Endothelial cell of umbilical vein (primary cell): ENCODE results near the gene MINDY4. TPM values are rescaled to one million over a fixed set of nuclear protein-coding genes. Genes with fewer than 3 reads are reported as not detected.

Experiments used
- BruUV-seq: library from RNA; stranded (reverse); fragments of 400-500 nt; replicated peaks from 2 replicates; lab custom pipeline; 2021; lab: Mats Ljungman, UMichigan
- CTCF ChIA-PET: fragments of 300-600, 350-600 bp; sonication (Branson Sonifier 250); formaldehyde crosslinking; loops from one replicate; lab custom pipeline; 2021; ENCODE audit warnings: antibody characterized with exemption, inconsistent platforms; lab: Charles Lee
- POLR2A ChIA-PET: fragments of 300-600, 350-600 bp; sonication (Branson Sonifier 250); formaldehyde crosslinking; loops from one replicate; lab custom pipeline; 2021; ENCODE audit warnings: antibody characterized with exemption, inconsistent platforms; lab: Charles Lee
- DNase-seq: peaks from one replicate; pipeline ENCODE4 v3.0.0-alpha.2; 2011; ENCODE audit warnings: low read depth, low spot score
- FAIRE-seq: peaks from 2 replicates; lab custom pipeline; 2011; peaks lifted over from hg19 to GRCh38; lab: Jason Lieb, UNC
- H2AFZ ChIP-seq: 2 replicates; pipeline ENCODE4 v1.6.0; 2012; ENCODE audit warnings: low read depth, low read length, control low read depth, inconsistent platforms
- H3K27ac ChIP-seq: 2 replicates; pipeline ENCODE4 v1.5.1; 2011; ENCODE audit warnings: low read depth, mild to moderate bottlenecking, control low read depth, low read length, moderate library complexity; ENCODE audit not compliant: insufficient read depth
- H3K27me3 ChIP-seq, 2 experiments: 2 replicates each; pipeline versions ENCODE4 v1.6.0 to v1.6.1; 2011; ENCODE audit warnings: low read length in 2 of 2, mixed read lengths in 1 of 2; ENCODE audit not compliant: control insufficient read depth in 2 of 2, insufficient read depth in 2 of 2
- H3K36me3 ChIP-seq, 2 experiments: 2 replicates in 1 of 2; 3 replicates in 1 of 2; pipeline ENCODE4 v1.5.1; 2011; ENCODE audit warnings: low read length in 2 of 2, mild to moderate bottlenecking in 1 of 2, moderate library complexity in 1 of 2; ENCODE audit not compliant: control insufficient read depth in 2 of 2, insufficient read depth in 2 of 2; ENCODE audit errors: extremely low read depth in 1 of 2
- H3K4me1 ChIP-seq: 3 replicates; pipeline ENCODE4 v1.5.1; 2011; ENCODE audit warnings: mild to moderate bottlenecking, low read length; ENCODE audit not compliant: control insufficient read depth, insufficient read depth; ENCODE audit errors: extremely low read depth
- H3K4me2 ChIP-seq: 2 replicates; pipeline ENCODE4 v1.6.1; 2011; ENCODE audit warnings: low read length, control low read depth, mixed read lengths; ENCODE audit not compliant: insufficient read depth
- H3K4me3 ChIP-seq, 3 experiments: fragments of 200-600 bp in 1 of 3; sonication (generic), shearing (Covaris generic) in 1 of 3; replicated peaks in 1 of 3; 2 replicates each; pipeline ENCODE4 v1.5.1; 2011 to 2016; ENCODE audit warnings: control low read depth in 3 of 3, low read length in 3 of 3, mild to moderate bottlenecking in 2 of 3, inconsistent platforms in 1 of 3, low read depth in 1 of 3, moderate library complexity in 1 of 3; ENCODE audit not compliant: insufficient read depth in 1 of 3
- H3K79me2 ChIP-seq: 2 replicates; pipeline ENCODE4 v1.6.0; 2012; ENCODE audit warnings: low read length, inconsistent platforms; ENCODE audit not compliant: control insufficient read depth, insufficient read depth
- H3K9ac ChIP-seq: replicated peaks from 2 replicates; pipeline ENCODE3; 2011; ENCODE audit warnings: low read length, control low read depth; ENCODE audit not compliant: insufficient read depth; ENCODE audit errors: extremely low read depth
- H3K9me1 ChIP-seq: replicated peaks from 3 replicates; pipeline ENCODE4 v1.6.0; 2011; ENCODE audit warnings: mild to moderate bottlenecking, low read length; ENCODE audit not compliant: control insufficient read depth, insufficient read depth; ENCODE audit errors: extremely low read depth
- H3K9me3 ChIP-seq: replicated peaks from 2 replicates; pipeline ENCODE4 v1.5.1; 2012; ENCODE audit warnings: low read length, inconsistent platforms; ENCODE audit not compliant: control insufficient read depth, insufficient read depth
- H4K20me1 ChIP-seq: replicated peaks from 2 replicates; pipeline ENCODE3; 2011; ENCODE audit warnings: mild to moderate bottlenecking, low read length; ENCODE audit not compliant: control insufficient read depth, insufficient read depth; ENCODE audit errors: extremely low read depth
- EZH2 ChIP-seq: IDR thresholded peaks from 2 replicates; pipeline ENCODE4 v1.6.1; 2012; ENCODE audit warnings: borderline replicate concordance, low read depth, mild to moderate bottlenecking, moderate library complexity, low read length, inconsistent platforms; ENCODE audit not compliant: severe bottlenecking
- FOS ChIP-seq: IDR thresholded peaks from 2 replicates; pipeline ENCODE4 v1.6.1; 2011; ENCODE audit warnings: mild to moderate bottlenecking, low read length, moderate library complexity, borderline replicate concordance; ENCODE audit not compliant: insufficient read depth
- GATA2 ChIP-seq: IDR thresholded peaks from 2 replicates; pipeline ENCODE4 v1.7.0; 2011; ENCODE audit warnings: low read depth, mild to moderate bottlenecking, moderate library complexity, mixed read lengths, low read length; ENCODE audit not compliant: insufficient read length, insufficient read depth
- JUN ChIP-seq: IDR thresholded peaks from 2 replicates; pipeline ENCODE4 v1.6.1; 2011; ENCODE audit warnings: borderline replicate concordance, low read depth; ENCODE audit not compliant: insufficient read length, insufficient read depth
- MAX ChIP-seq: IDR thresholded peaks from 2 replicates; pipeline ENCODE4 v1.6.1; 2011; ENCODE audit not compliant: insufficient read depth, insufficient read length
- MYC ChIP-seq: IDR thresholded peaks from one replicate; pipeline ENCODE4 v1.6.1; 2011; ENCODE audit warnings: mild to moderate bottlenecking, low read depth, low read length
- POLR2A ChIP-seq: IDR thresholded peaks from 2 replicates; pipeline ENCODE4 v1.6.1; 2012; ENCODE audit warnings: low read depth, mild to moderate bottlenecking, control low read depth, low read length
- POLR2AphosphoS5 ChIP-seq: IDR thresholded peaks from 2 replicates; pipeline ENCODE4 v1.6.1; 2012; ENCODE audit warnings: low read depth, mild to moderate bottlenecking, control low read depth, low read length, moderate library complexity; ENCODE audit not compliant: insufficient read depth
- dilution Hi-C: fragments of 300-500 bp; cut with MboI; formaldehyde crosslinking; loops from one replicate; pipeline ENCODE4 v1.15.0; 2019; ENCODE audit warnings: low sequenced_read_pairs; ENCODE audit not compliant: extremely low pct_ligation_motif_present
- intact Hi-C: fragments of 100-400 bp; cut with micrococcal nuclease; formaldehyde crosslinking; loops from one replicate; pipeline ENCODE4 v1.10.0; 2022
- polyA plus RNA-seq, 4 experiments: library from polyadenylated mRNA; depleted of rRNA in 3 of 4; stranded (reverse) in 3 of 4; unstranded in 1 of 4; fragments of >200 nt; gene quantifications; 2 replicates each; pipeline versions ENCODE4 v1.2.1 to v1.2.3, GENCODE V29; 2011 to 2012; ENCODE audit warnings: missing spikeins in 1 of 4
- total RNA-seq: library from RNA; stranded (reverse); gene quantifications from 2 replicates; pipeline ENCODE4 v1.2.3, GENCODE V29; 2021
- TF ChIP-seq, protein P1 (sequence below), 2 donors: IDR thresholded peaks; 1 replicate in 1 of 2; 2 replicates in 1 of 2; pipeline ENCODE4 v1.5.1; 2011; ENCODE audit warnings: low read length in 2 of 2, mild to moderate bottlenecking in 2 of 2, moderate library complexity in 2 of 2, control low read depth in 1 of 2, inconsistent platforms in 1 of 2, low read depth in 1 of 2; ENCODE audit not compliant: insufficient read depth in 1 of 2; ENCODE audit errors: extremely low read depth in 1 of 2

Gene MINDY4
- total and polyA plus RNA-seq, 2 donors (not counting 3 experiments of a cell fraction or from before 2014, with no cell fraction given): 2.2 to 4.7 TPM

DNA sequence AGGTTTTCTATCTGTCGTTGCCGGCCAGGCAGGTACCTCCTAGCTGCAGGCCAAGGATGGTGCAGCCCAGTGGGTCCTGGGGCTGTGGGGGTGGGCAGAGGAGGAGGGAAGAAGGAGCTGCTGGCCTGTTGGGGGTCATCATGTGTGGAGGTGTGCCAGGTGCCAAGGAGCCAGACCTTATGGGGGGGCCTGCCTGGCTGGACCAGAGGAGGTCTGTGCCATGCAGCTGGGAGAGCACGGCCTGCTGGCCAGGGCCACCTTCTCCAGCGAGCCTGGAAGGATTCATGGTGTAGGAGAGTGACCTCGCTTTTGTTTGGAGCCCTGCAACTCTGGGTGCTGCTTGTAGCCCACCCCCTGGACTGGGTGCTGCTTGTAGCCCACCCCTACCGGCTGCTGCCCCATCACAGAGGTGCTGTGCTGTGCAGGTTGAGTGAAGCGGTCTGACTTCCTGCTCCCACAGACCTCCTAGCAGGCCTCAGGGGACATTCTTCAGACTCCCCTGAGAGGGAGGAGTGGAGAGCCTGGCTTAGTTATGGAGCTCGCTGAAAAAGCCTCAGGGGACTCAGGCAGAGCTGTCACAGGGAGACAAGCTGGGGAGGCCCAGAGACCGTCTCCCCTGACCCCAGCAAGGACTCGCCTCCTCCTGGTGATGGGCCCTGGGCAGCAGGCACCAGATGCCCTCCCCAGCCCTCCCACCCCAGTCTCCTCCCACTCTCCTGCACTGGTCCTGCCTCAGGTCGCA is 72.7 kb downstream of the MINDY4 start:
- no peaks in the 10 kb centered on the region for H3K36me3 ChIP-seq
- DNase-seq (no peak), FAIRE-seq (no peak)
- no peak overlapping the region for H3K9ac ChIP-seq
- no peaks in the 10 kb centered on the region for H3K27me3 ChIP-seq
- H3K27ac ChIP-seq: no peak overlapping the region
- no TSS peak for BruUV-seq
- H3K4me1 ChIP-seq: peaks cover 21% of the 10 kb centered on the region
- no peak overlapping the region for H3K4me2 ChIP-seq
- CTCF ChIA-PET: interaction anchor here (0.7 kb wide), 1 partner anchor 95 kb away, joined by 3 read pairs; no protein-coding TSS in a partner anchor
- H4K20me1 ChIP-seq: no peaks in the 10 kb centered on the region
- H2AFZ ChIP-seq: no peak overlapping the region
- no peaks in the 10 kb centered on the region for H3K9me3 ChIP-seq
- no peak for TF ChIP-seq GATA2
- no peak for TF ChIP-seq EZH2
- no peak for TF ChIP-seq MYC
- TF ChIP-seq POLR2A: no peak
- TF ChIP-seq, protein P1, sequence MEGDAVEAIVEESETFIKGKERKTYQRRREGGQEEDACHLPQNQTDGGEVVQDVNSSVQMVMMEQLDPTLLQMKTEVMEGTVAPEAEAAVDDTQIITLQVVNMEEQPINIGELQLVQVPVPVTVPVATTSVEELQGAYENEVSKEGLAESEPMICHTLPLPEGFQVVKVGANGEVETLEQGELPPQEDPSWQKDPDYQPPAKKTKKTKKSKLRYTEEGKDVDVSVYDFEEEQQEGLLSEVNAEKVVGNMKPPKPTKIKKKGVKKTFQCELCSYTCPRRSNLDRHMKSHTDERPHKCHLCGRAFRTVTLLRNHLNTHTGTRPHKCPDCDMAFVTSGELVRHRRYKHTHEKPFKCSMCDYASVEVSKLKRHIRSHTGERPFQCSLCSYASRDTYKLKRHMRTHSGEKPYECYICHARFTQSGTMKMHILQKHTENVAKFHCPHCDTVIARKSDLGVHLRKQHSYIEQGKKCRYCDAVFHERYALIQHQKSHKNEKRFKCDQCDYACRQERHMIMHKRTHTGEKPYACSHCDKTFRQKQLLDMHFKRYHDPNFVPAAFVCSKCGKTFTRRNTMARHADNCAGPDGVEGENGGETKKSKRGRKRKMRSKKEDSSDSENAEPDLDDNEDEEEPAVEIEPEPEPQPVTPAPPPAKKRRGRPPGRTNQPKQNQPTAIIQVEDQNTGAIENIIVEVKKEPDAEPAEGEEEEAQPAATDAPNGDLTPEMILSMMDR (IDR thresholded peaks at IDR 0.05; ENCODE audit: extremely low read depth in 1 of 2, insufficient read depth in 1 of 2, low read depth in 1 of 2, low read length in 2 of 2): no peak
- no peak for TF ChIP-seq MAX
- TF ChIP-seq FOS: no peak
- TF ChIP-seq JUN: no peak
- no peak for TF ChIP-seq POLR2AphosphoS5
- no peaks in the 10 kb centered on the region for H3K9me1 ChIP-seq
- H3K4me3 ChIP-seq: no peak overlapping the region
- no peaks in the 10 kb centered on the region for H3K79me2 ChIP-seq
- dilution Hi-C loops (no loop called here), intact Hi-C loops (no loop called here)
- POLR2A ChIA-PET: no interaction called here
